Measurements from ENCODE around the gene COL20A1.
"Not testable (repeated sequence)": the region's sequence is repeated elsewhere in the genome, so short reads cannot be mapped to it uniquely, and the experiment has no call there.

Gene COL20A1

GRCh38 chr20:63321148-63321831 lies 28.3 kb downstream of the COL20A1 start:
- no peak for DNase-seq

GRCh38 chr20:63322146-63322932 lies 29.4 kb downstream of the COL20A1 start:
- no peak for DNase-seq

GRCh38 chr20:63322933-63323273 lies 29.9 kb downstream of the COL20A1 start:
- no peak for DNase-seq

- DNase-seq: no peak
These were observed 30.5 kb downstream of the COL20A1 start for GRCh38 chr20:63323357-63323981.

- no peak for DNase-seq
These were observed 32.1 kb downstream of the COL20A1 start for GRCh38 chr20:63325021-63325471.

- no peak for DNase-seq
These were observed 32.7 kb downstream of the COL20A1 start for GRCh38 chr20:63325554-63326313.

GRCh38 chr20:63326314-63327230 lies 33.6 kb downstream of the COL20A1 start:
- DNase-seq: no peak

- DNase-seq: no peak
These were observed 34.3 kb downstream of the COL20A1 start for GRCh38 chr20:63327231-63327745.

GRCh38 chr20:63328026-63328700 lies 35.2 kb downstream of the COL20A1 start:
- DNase-seq: no peak

GRCh38 chr20:63328718-63329275 lies 35.8 kb downstream of the COL20A1 start:
- no peak for DNase-seq

- no peak for DNase-seq
These were observed 36.5 kb downstream of the COL20A1 start for GRCh38 chr20:63329331-63330083.

- no peak for DNase-seq
These were observed 37.2 kb downstream of the COL20A1 start for GRCh38 chr20:63330084-63330760.

GRCh38 chr20:63330940-63331339 lies 38.0 kb downstream of the COL20A1 start:
- no peak for DNase-seq

GRCh38 chr20:63331741-63332400 lies 38.9 kb downstream of the COL20A1 start:
- DNase-seq: no peak

GRCh38 chr20:63332488-63333240 lies 39.7 kb downstream of the COL20A1 start:
- no peak for DNase-seq

- no peak for DNase-seq
These were observed 40.4 kb downstream of the COL20A1 start for GRCh38 chr20:63333241-63333836.

GRCh38 chr20:63334356-63334755 lies 41.4 kb downstream of the COL20A1 start:
- no peak for DNase-seq

GRCh38 chr20:63335060-63335459 lies 42.1 kb downstream of the COL20A1 start:
- DNase-seq: not testable (repeated sequence)

Measured in suppressor macrophage treated with lipopolysaccharide for 4 hours (primary cell).